ENCODE results near the gene VDR. TPM values are rescaled to one million over a fixed set of nuclear protein-coding genes. Genes with fewer than 3 reads are reported as not detected.

Gene VDR
- total RNA-seq (10 to 100 TPM in 8 of 9 donors, 1 to 10 TPM in 1; 6.9 to 80.1 (median 21.0) TPM), polyA plus RNA-seq (10 to 100 TPM in 2 of 3 donors, 1 to 10 TPM in 1; 7.5 to 64.7 (median 15.8) TPM)
- long read RNA-seq, donor 1, full-length matches to known transcripts: 7 of 12 reads
- long read RNA-seq, donor 1, partial matches to known transcripts: 5 of 12 reads
- long read RNA-seq, donor 1, other reads (novel, unspliced or antisense): 0 of 12 reads
- long read RNA-seq, donor 2, full-length matches to known transcripts: 3 of 3 reads
- long read RNA-seq, donor 2, partial matches to known transcripts: 0 of 3 reads
- long read RNA-seq, donor 2, other reads (novel, unspliced or antisense): 0 of 3 reads
- long read RNA-seq, donor 3, full-length matches to known transcripts: 3 of 3 reads
- long read RNA-seq, donor 3, partial matches to known transcripts: 0 of 3 reads
- long read RNA-seq, donor 3, other reads (novel, unspliced or antisense): 0 of 3 reads
- long read RNA-seq, donor 4, full-length matches to known transcripts: 1 of 3 reads
- long read RNA-seq, donor 4, partial matches to known transcripts: 0 of 3 reads
- long read RNA-seq, donor 4, other reads (novel, unspliced or antisense): 2 of 3 reads
- long read RNA-seq, donor 5, full-length matches to known transcripts: 34 of 59 reads
- long read RNA-seq, donor 5, partial matches to known transcripts: 3 of 59 reads
- long read RNA-seq, donor 5, other reads (novel, unspliced or antisense): 22 of 59 reads
- long read RNA-seq, donor 6: 0 reads
- long read RNA-seq, donor 7: 0 reads
- long read RNA-seq, donor 8, full-length matches to known transcripts: 7 of 7 reads
- long read RNA-seq, donor 8, partial matches to known transcripts: 0 of 7 reads
- long read RNA-seq, donor 8, other reads (novel, unspliced or antisense): 0 of 7 reads
- long read RNA-seq, donor 9, full-length matches to known transcripts: 1 of 1 reads
- long read RNA-seq, donor 9, partial matches to known transcripts: 0 of 1 reads
- long read RNA-seq, donor 9, other reads (novel, unspliced or antisense): 0 of 1 reads
- long read RNA-seq, donor 10, full-length matches to known transcripts: 2 of 2 reads
- long read RNA-seq, donor 10, partial matches to known transcripts: 0 of 2 reads
- long read RNA-seq, donor 10, other reads (novel, unspliced or antisense): 0 of 2 reads

- H3K36me3 ChIP-seq (replicated peaks in 1 of 2): no peaks in the 10 kb centered on the region
- peaks cover 21 to 41% of the 10 kb centered on the region in 2 donors for H3K4me1 ChIP-seq (replicated peaks in 1 of 2)
- 1 to 3% (median 1%) methylated on average over 20 to 79 of the region's 79 CpGs for WGBS, 4 donors
- peak; percentile 79 to 89 (median 82) for DNase-seq
- peak within 1 kb of the TSS in 3 of 4 donors; percentile 11 to 84 (median 59) for H3K4me3 ChIP-seq
- H3K27ac ChIP-seq: peak within 1 kb of the TSS in 3 of 5 donors; percentile 65 to 89 (median 71)
- intact Hi-C loops (cut with DNase I): loop anchor here in 1 of 2 donors (5.0 kb wide), 1 partner anchor 47 kb away; no protein-coding TSS in a partner anchor
- no peaks in the 10 kb centered on the region for H3K27me3 ChIP-seq
- no peaks in the 10 kb centered on the region for H3K9me3 ChIP-seq (replicated peaks in 1 of 3)
- TF ChIP-seq, protein P1, sequence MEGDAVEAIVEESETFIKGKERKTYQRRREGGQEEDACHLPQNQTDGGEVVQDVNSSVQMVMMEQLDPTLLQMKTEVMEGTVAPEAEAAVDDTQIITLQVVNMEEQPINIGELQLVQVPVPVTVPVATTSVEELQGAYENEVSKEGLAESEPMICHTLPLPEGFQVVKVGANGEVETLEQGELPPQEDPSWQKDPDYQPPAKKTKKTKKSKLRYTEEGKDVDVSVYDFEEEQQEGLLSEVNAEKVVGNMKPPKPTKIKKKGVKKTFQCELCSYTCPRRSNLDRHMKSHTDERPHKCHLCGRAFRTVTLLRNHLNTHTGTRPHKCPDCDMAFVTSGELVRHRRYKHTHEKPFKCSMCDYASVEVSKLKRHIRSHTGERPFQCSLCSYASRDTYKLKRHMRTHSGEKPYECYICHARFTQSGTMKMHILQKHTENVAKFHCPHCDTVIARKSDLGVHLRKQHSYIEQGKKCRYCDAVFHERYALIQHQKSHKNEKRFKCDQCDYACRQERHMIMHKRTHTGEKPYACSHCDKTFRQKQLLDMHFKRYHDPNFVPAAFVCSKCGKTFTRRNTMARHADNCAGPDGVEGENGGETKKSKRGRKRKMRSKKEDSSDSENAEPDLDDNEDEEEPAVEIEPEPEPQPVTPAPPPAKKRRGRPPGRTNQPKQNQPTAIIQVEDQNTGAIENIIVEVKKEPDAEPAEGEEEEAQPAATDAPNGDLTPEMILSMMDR (IDR thresholded peaks at IDR 0.05): peak in 4 of 6 experiments; percentile 15 to 35 (median 28)
- TF ChIP-seq POLR2A (IDR thresholded peaks at IDR 0.05): peak in 1 of 2 donors; percentile 80
Measured at GRCh38 chr12:47904713-47905709, at the start of gene VDR. TSS of gene VDR (minus strand) at chr12:47904994. CDS start at chr12:47879113, 25,881 bp downstream.

DNA sequence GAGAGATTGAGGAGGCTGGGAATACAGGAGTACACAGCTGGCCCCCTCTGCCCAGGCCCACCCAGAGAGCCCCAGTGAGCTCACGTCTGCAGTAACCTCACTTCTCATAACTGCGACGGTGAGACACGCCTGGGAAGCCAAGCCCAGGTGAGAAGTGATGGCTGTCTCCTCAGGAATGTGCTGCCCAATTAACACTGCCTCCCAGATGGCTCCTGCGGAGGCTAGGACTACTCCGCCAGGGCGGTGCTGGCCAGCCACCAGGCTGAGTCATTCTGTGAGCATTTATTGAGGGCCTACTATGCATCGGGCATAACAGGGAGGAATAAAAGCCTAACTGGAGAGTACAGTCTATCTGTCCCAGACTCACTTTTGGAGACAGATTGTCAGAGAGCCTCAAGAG, 49.3 kb upstream of the VDR start:
- intact Hi-C loops (cut with DNase I): loop anchor here in 1 of 2 donors (5.0 kb wide), 2 partner anchors 47 to 92 kb away; no protein-coding TSS in a partner anchor
- no peaks in the 10 kb centered on the region for H3K36me3 ChIP-seq (replicated peaks in 1 of 2)
- H3K9me3 ChIP-seq (replicated peaks in 1 of 3): no peaks in the 10 kb centered on the region
- no peaks in the 10 kb centered on the region for H3K4me1 ChIP-seq (replicated peaks in 1 of 2)
- no peak for DNase-seq
- 90 to 97% (median 94%) methylated on average over 4 to 8 of the region's 8 CpGs for WGBS, 4 donors
- TF ChIP-seq, protein P1 (IDR thresholded peaks at IDR 0.05): no peak
- no peak for TF ChIP-seq POLR2A (IDR thresholded peaks at IDR 0.05)
- no peak overlapping the region for H3K4me3 ChIP-seq
- no peak overlapping the region for H3K27ac ChIP-seq
- no peaks in the 10 kb centered on the region for H3K27me3 ChIP-seq

DNA sequence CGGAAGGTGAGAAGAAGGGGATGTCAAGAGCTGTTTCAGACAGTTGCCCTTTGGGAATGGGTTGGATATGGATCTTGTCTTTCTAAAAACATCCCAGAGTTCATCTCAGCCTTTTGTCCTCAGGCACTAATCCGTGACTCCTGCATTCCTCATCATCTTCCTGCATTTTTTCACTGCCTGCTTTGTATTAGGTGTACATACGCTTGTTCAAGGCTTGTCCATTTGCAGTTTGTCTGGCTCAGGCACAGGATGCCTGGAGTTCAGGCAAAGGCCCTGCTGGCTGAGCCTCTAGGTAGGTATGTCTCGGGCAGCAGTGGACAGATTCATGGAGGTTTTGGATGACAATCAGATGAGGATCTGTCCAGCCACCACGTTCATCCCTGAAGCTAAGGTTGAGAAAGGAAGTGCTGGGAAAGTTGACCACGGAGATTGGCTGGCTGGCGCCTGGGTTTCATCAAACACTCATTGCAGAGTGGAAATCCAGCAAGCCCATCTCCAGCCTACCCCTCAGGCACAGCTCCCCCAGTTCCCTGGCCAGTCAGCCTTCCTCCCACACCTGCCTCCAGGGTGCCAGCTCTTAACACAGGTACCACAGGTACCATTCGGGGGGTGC, 46.2 kb upstream of the VDR start:
- 83 to 93% (median 84%) methylated on average over 8 of the region's 8 CpGs for WGBS, 4 donors
- H3K4me1 ChIP-seq (replicated peaks in 1 of 2): no peaks in the 10 kb centered on the region
- no peaks in the 10 kb centered on the region for H3K36me3 ChIP-seq (replicated peaks in 1 of 2)
- DNase-seq: no peak
- H3K27ac ChIP-seq: no peak overlapping the region
- H3K9me3 ChIP-seq (replicated peaks in 1 of 3): no peaks in the 10 kb centered on the region
- no peak overlapping the region for H3K4me3 ChIP-seq
- TF ChIP-seq, protein P1 (IDR thresholded peaks at IDR 0.05): no peak
- TF ChIP-seq POLR2A (IDR thresholded peaks at IDR 0.05): no peak
- no peaks in the 10 kb centered on the region for H3K27me3 ChIP-seq
- intact Hi-C loops (cut with DNase I): loop anchor here in 1 of 2 donors (5.0 kb wide), 2 partner anchors 44 to 89 kb away; no protein-coding TSS in a partner anchor

All from adrenal gland (tissue), 19 donors.